PFSK-1 (cell line): ENCODE results near the gene RALGDS.

Experiments
- POLR2AphosphoS5 ChIP-seq: IDR thresholded peaks from 2 replicates; pipeline ENCODE4 v1.6.1; 2012; ENCODE audit warnings: low read depth, mild to moderate bottlenecking, control low read depth, low read length, moderate library complexity
- SIN3A ChIP-seq: IDR thresholded peaks from 2 replicates; pipeline ENCODE4 v1.6.1; 2012; ENCODE audit warnings: mild to moderate bottlenecking, low read length, moderate library complexity, borderline replicate concordance; ENCODE audit not compliant: insufficient read depth
- TAF1 ChIP-seq: IDR thresholded peaks from 2 replicates; pipeline ENCODE4 v1.6.1; 2012; ENCODE audit warnings: low read length, control low read depth, borderline replicate concordance; ENCODE audit not compliant: insufficient read depth
- TF ChIP-seq, protein P1 (sequence below), 2 experiments: IDR thresholded peaks; 2 replicates each; pipeline versions ENCODE4 v1.6.1 to v1.8.0; 2011 to 2012; ENCODE audit warnings: low read depth in 2 of 2, low read length in 2 of 2, control low read depth in 1 of 2, inconsistent platforms in 1 of 2, mild to moderate bottlenecking in 1 of 2, moderate library complexity in 1 of 2; ENCODE audit not compliant: insufficient read depth in 1 of 2

DNA sequence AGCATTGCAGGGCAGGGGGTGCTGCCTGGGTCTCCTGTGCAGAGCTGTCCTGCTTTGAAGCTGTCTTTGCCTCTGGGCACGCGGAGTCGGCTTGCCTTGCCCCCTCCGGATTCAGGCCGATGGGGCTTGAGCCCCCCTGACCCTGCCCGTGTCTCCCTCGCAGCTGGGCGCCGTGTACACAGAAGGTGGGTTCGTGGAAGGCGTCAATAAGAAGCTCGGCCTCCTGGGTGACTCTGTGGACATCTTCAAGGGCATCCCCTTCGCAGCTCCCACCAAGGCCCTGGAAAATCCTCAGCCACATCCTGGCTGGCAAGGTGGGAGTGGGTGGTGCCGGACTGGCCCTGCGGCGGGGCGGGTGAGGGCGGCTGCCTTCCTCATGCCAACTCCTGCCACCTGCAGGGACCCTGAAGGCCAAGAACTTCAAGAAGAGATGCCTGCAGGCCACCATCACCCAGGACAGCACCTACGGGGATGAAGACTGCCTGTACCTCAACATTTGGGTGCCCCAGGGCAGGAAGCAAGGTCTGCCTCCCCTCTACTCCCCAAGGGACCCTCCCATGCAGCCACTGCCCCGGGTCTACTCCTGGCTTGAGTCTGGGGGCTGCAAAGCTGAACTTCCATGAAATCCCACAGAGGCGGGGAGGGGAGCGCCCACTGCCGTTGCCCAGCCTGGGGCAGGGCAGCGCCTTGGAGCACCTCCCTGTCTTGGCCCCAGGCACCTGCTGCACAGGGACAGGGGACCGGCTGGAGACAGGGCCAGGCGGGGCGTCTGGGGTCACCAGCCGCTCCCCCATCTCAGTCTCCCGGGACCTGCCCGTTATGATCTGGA is 56.6 kb downstream of the RALGDS start:
- no peak for TF ChIP-seq POLR2AphosphoS5
- TF ChIP-seq, protein P1, sequence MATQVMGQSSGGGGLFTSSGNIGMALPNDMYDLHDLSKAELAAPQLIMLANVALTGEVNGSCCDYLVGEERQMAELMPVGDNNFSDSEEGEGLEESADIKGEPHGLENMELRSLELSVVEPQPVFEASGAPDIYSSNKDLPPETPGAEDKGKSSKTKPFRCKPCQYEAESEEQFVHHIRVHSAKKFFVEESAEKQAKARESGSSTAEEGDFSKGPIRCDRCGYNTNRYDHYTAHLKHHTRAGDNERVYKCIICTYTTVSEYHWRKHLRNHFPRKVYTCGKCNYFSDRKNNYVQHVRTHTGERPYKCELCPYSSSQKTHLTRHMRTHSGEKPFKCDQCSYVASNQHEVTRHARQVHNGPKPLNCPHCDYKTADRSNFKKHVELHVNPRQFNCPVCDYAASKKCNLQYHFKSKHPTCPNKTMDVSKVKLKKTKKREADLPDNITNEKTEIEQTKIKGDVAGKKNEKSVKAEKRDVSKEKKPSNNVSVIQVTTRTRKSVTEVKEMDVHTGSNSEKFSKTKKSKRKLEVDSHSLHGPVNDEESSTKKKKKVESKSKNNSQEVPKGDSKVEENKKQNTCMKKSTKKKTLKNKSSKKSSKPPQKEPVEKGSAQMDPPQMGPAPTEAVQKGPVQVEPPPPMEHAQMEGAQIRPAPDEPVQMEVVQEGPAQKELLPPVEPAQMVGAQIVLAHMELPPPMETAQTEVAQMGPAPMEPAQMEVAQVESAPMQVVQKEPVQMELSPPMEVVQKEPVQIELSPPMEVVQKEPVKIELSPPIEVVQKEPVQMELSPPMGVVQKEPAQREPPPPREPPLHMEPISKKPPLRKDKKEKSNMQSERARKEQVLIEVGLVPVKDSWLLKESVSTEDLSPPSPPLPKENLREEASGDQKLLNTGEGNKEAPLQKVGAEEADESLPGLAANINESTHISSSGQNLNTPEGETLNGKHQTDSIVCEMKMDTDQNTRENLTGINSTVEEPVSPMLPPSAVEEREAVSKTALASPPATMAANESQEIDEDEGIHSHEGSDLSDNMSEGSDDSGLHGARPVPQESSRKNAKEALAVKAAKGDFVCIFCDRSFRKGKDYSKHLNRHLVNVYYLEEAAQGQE (IDR thresholded peaks at IDR 0.05; ENCODE audit: insufficient read depth in 1 of 2, low read depth in 2 of 2, low read length in 2 of 2) = no peak
- no peak for TF ChIP-seq SIN3A
- no peak for TF ChIP-seq TAF1
